Fibroblast of lung (primary cell): Measurements from ENCODE around the gene PCP4.

Source experiments
- EZH2 ChIP-seq: IDR thresholded peaks from 2 replicates; pipeline ENCODE4 v1.5.1; 2012; ENCODE audit warnings: low read length, control low read depth, mild to moderate bottlenecking; ENCODE audit errors: missing control alignments
- TF ChIP-seq, protein P1 (sequence below), 2 donors: IDR thresholded peaks in 1 of 2; conservative IDR thresholded peaks in 1 of 2; 1 replicate in 1 of 2; 2 replicates in 1 of 2; pipeline ENCODE4 v1.5.1; 2011 to 2012; ENCODE audit warnings: low read length in 2 of 2, control low read depth in 1 of 2, inconsistent platforms in 1 of 2, low read depth in 1 of 2, mild to moderate bottlenecking in 1 of 2

DNA sequence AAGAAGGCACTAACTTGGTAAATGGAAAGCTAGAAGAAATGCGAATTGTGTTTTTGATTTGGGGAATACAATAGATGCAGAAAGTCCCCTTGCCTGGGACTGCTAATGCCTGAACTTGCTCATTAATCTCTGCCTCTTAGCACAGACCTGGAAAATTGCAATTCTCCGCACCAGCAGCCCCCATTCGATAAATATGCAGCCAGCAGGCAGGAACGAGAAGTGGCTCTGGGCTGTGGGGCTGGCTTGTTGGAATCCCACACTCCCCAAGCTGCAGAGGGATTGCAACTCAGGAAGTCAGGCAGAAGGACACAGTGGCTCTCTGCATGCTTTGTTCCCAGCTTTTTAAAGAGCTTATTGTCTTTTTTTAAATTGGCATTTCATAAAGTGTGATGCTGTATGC lies 51.3 kb downstream of the PCP4 start:
- TF ChIP-seq, protein P1, sequence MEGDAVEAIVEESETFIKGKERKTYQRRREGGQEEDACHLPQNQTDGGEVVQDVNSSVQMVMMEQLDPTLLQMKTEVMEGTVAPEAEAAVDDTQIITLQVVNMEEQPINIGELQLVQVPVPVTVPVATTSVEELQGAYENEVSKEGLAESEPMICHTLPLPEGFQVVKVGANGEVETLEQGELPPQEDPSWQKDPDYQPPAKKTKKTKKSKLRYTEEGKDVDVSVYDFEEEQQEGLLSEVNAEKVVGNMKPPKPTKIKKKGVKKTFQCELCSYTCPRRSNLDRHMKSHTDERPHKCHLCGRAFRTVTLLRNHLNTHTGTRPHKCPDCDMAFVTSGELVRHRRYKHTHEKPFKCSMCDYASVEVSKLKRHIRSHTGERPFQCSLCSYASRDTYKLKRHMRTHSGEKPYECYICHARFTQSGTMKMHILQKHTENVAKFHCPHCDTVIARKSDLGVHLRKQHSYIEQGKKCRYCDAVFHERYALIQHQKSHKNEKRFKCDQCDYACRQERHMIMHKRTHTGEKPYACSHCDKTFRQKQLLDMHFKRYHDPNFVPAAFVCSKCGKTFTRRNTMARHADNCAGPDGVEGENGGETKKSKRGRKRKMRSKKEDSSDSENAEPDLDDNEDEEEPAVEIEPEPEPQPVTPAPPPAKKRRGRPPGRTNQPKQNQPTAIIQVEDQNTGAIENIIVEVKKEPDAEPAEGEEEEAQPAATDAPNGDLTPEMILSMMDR (conservative IDR thresholded peaks at IDR 0.05 in 1 of 2, IDR thresholded peaks at IDR 0.05 in 1 of 2; ENCODE audit: low read depth in 1 of 2, low read length in 2 of 2) = no peak
- TF ChIP-seq EZH2 = no peak
